Vagina (tissue), 2 donors: ENCODE data around the gene TMEM74B.

Source experiments
- POLR2A ChIP-seq, 2 donors: fragments of 450-650 bp; IDR thresholded peaks; one replicate each; pipeline ENCODE4 v1.6.1; 2017; ENCODE audit warnings: antibody characterized with exemption in 2 of 2, mild to moderate bottlenecking in 2 of 2, moderate library complexity in 2 of 2
- POLR2AphosphoS5 ChIP-seq, 2 donors: sonication (generic); formaldehyde crosslinking; IDR thresholded peaks; one replicate each; pipeline ENCODE4 v1.9.0; 2017; ENCODE audit warnings: antibody characterized with exemption in 2 of 2, mild to moderate bottlenecking in 2 of 2, low read depth in 1 of 2; ENCODE audit not compliant: insufficient read depth in 1 of 2
- TF ChIP-seq, protein P1 (sequence below), 3 experiments: fragments of 450-650 bp in 2 of 3; fragments of 200-600 bp in 1 of 3; sonication (generic) in 1 of 3; IDR thresholded peaks; one replicate each; pipeline ENCODE4 v1.5.1; 2017 to 2019; ENCODE audit warnings: antibody characterized with exemption in 3 of 3, mild to moderate bottlenecking in 2 of 3, moderate library complexity in 2 of 3

DNA sequence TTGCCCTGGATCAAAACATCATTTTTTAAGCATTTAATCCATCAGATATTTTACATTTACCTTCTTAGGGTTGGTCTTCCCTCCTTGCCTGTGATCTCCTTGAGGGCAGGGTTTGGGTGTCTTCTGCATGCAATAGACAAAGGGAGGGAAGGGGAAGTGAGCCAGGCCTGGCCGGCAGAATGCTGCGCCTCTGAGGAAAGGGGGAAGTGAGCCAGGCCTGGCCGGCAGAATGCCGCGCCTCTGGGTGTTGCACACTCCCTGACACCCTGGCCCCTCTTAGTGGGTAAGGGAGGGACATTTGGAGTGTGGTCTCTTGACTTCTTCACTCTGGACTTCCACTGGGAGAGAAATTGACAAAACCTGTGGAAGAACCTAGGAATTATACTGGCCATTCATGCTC, 53.9 kb downstream of the TMEM74B start:
- TF ChIP-seq POLR2A (IDR thresholded peaks at IDR 0.05) (no peak), POLR2AphosphoS5 (IDR thresholded peaks at IDR 0.05; ENCODE audit: insufficient read depth in 1 of 2, low read depth in 1 of 2) (no peak)
- TF ChIP-seq, protein P1, sequence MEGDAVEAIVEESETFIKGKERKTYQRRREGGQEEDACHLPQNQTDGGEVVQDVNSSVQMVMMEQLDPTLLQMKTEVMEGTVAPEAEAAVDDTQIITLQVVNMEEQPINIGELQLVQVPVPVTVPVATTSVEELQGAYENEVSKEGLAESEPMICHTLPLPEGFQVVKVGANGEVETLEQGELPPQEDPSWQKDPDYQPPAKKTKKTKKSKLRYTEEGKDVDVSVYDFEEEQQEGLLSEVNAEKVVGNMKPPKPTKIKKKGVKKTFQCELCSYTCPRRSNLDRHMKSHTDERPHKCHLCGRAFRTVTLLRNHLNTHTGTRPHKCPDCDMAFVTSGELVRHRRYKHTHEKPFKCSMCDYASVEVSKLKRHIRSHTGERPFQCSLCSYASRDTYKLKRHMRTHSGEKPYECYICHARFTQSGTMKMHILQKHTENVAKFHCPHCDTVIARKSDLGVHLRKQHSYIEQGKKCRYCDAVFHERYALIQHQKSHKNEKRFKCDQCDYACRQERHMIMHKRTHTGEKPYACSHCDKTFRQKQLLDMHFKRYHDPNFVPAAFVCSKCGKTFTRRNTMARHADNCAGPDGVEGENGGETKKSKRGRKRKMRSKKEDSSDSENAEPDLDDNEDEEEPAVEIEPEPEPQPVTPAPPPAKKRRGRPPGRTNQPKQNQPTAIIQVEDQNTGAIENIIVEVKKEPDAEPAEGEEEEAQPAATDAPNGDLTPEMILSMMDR (IDR thresholded peaks at IDR 0.05): no peak
